ENCODE measurements around the gene ZYX. TPM values are rescaled to one million over a fixed set of nuclear protein-coding genes. Genes with fewer than 3 reads are reported as not detected.

ZYX gene
- total and polyA plus RNA-seq, 9 of the 15 experiments (the other 6 are each of a cell fraction or from before 2014, with no cell fraction given): 1.8 to 130 (median 15.7) TPM

GRCh38 chr7:143393267-143394041 lies 12.3 kb downstream of the ZYX start (continued):
- TF ChIP-seq ZBTB40 (IDR thresholded peaks at IDR 0.05) (no peak), ZBTB40 (CRISPR knock-in tag; IDR thresholded peaks at IDR 0.05) (no peak), MAX (CRISPR knock-in tag; IDR thresholded peaks at IDR 0.05) (no peak), TGIF2 (CRISPR knock-in tag; IDR thresholded peaks at IDR 0.05) (no peak), ZNF133 (CRISPR knock-in tag; IDR thresholded peaks at IDR 0.05) (no peak), FOXP4 (CRISPR knock-in tag; IDR thresholded peaks at IDR 0.05; ENCODE audit: borderline replicate concordance) (0 out of 2 replicates have a peak, but pooled peaks have one; percentile 37), ZNF277 (CRISPR knock-in tag; IDR thresholded peaks at IDR 0.05; ENCODE audit: borderline replicate concordance) (no peak), EHMT2 (IDR thresholded peaks at IDR 0.05) (no peak)

Measured in K562 (cell line).